K562 (cell line): ENCODE measurements around the gene KCTD17. TPM values are rescaled to one million over a fixed set of nuclear protein-coding genes. Genes with fewer than 3 reads are reported as not detected.

Experiments used
- ERF ChIP-seq: fragments of 450-650 bp; formaldehyde crosslinking; IDR thresholded peaks from 2 replicates; pipeline ENCODE4 v1.4.0; 2020; ENCODE audit warnings: mild to moderate bottlenecking, mixed read lengths
- POLR2G ChIP-seq: fragments of 200-400 bp; formaldehyde crosslinking; IDR thresholded peaks from 2 replicates; pipeline ENCODE4 v1.6.1; 2017; ENCODE audit warnings: low read depth, mild to moderate bottlenecking, antibody characterized with exemption, low read length, moderate library complexity
- RB1 ChIP-seq: fragments of 450-650 bp; IDR thresholded peaks from 2 replicates; pipeline ENCODE4 v1.6.1; 2017; ENCODE audit warnings: low read depth, mild to moderate bottlenecking
- polyA plus RNA-seq, 8 experiments: library from polyadenylated mRNA; depleted of rRNA in 4 of 8; stranded (reverse) in 5 of 8; unstranded in 3 of 8; fragments of >200 nt; fragmentation: Nextera tagmentation in 2 of 8; fragmentation: Illumina TruSeq in 1 of 8; extraction: Ambion mirVana in 2 of 8; extraction: Trizol in 1 of 8; gene quantifications; 2 replicates each; pipeline versions ENCODE4 v1.2.1 to v1.2.3, GENCODE V29; 2011 to 2014; ENCODE audit warnings: inconsistent platforms in 1 of 8, missing spikeins in 1 of 8
- total RNA-seq, 7 experiments: library from RNA; depleted of rRNA in 6 of 7; stranded (reverse); fragments of >200 nt in 6 of 7; fragmentation: Illumina TruSeq in 2 of 7; extraction: Trizol in 2 of 7; gene quantifications; 2 replicates each; pipeline versions ENCODE4 v1.2.1 to v1.2.3, GENCODE V29; 2011 to 2021; ENCODE audit warnings: low replicate concordance in 1 of 7
- TF ChIP-seq, protein P1 (sequence below), 2 experiments: fragments of 150-350 bp in 1 of 2; IDR thresholded peaks; 2 replicates each; pipeline ENCODE4 v1.6.1; 2012 to 2016; ENCODE audit warnings: low read depth in 2 of 2, low read length in 2 of 2, mild to moderate bottlenecking in 1 of 2, moderate library complexity in 1 of 2
- TF ChIP-seq, protein P2 (sequence below): sonication (generic); formaldehyde crosslinking; IDR thresholded peaks from 2 replicates; pipeline ENCODE4 v1.8.0; 2022; ENCODE audit warnings: mild to moderate bottlenecking, missing genetic modification reagents

Gene KCTD17
- total and polyA plus RNA-seq, 9 of the 15 experiments (the other 6 are each of a cell fraction or from before 2014, with no cell fraction given): 0.22 to 0.90 (median 0.49) TPM; not detected in 2

DNA sequence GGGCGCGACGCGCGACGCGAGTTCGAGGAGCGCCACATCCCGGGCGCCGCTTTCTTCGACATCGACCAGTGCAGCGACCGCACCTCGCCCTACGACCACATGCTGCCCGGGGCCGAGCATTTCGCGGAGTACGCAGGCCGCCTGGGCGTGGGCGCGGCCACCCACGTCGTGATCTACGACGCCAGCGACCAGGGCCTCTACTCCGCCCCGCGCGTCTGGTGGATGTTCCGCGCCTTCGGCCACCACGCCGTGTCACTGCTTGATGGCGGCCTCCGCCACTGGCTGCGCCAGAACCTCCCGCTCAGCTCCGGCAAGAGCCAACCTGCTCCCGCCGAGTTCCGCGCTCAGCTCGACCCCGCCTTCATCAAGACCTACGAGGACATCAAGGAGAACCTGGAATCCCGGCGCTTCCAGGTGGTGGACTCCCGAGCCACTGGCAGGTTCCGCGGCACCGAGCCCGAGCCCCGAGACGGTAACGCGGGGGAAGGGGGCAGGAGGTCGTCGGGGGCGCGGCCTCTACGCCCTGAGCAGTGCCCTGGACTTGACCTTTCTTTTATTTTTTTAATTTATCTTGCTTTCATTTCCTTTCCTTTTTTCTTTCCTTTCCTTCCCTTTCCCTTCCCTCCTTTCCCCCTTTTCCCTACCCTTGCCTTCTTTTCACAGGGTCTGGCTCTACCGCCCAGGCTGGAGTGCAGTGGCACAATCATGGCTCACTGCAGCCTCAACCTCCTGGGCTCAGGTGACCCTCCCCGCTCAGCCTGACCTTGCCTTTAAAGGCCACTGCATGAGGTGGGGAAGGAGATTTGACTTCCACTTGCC is 27.0 kb upstream of the KCTD17 start (continued):
- TF ChIP-seq, protein P1, sequence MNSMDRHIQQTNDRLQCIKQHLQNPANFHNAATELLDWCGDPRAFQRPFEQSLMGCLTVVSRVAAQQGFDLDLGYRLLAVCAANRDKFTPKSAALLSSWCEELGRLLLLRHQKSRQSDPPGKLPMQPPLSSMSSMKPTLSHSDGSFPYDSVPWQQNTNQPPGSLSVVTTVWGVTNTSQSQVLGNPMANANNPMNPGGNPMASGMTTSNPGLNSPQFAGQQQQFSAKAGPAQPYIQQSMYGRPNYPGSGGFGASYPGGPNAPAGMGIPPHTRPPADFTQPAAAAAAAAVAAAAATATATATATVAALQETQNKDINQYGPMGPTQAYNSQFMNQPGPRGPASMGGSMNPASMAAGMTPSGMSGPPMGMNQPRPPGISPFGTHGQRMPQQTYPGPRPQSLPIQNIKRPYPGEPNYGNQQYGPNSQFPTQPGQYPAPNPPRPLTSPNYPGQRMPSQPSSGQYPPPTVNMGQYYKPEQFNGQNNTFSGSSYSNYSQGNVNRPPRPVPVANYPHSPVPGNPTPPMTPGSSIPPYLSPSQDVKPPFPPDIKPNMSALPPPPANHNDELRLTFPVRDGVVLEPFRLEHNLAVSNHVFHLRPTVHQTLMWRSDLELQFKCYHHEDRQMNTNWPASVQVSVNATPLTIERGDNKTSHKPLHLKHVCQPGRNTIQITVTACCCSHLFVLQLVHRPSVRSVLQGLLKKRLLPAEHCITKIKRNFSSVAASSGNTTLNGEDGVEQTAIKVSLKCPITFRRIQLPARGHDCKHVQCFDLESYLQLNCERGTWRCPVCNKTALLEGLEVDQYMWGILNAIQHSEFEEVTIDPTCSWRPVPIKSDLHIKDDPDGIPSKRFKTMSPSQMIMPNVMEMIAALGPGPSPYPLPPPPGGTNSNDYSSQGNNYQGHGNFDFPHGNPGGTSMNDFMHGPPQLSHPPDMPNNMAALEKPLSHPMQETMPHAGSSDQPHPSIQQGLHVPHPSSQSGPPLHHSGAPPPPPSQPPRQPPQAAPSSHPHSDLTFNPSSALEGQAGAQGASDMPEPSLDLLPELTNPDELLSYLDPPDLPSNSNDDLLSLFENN (IDR thresholded peaks at IDR 0.05; ENCODE audit: low read depth in 2 of 2, low read length in 2 of 2): no peak
- TF ChIP-seq ERF (CRISPR knock-in tag) (no peak), RB1 (no peak), POLR2G (0 out of 2 replicates have a peak, but pooled peaks have one; percentile 25)
- TF ChIP-seq, protein P2, sequence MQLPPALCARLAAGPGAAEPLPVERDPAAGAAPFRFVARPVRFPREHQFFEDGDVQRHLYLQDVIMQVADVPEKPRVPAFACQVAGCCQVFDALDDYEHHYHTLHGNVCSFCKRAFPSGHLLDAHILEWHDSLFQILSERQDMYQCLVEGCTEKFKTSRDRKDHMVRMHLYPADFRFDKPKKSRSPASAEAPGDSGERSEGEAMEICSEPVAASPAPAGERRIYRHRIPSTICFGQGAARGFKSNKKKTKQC: no peak
